Measurements from ENCODE around the gene NKIRAS1.
"Not testable (repeated sequence)": the region's sequence is repeated elsewhere in the genome, so short reads cannot be mapped to it uniquely, and the experiment has no call there.

The NKIRAS1 gene

DNA sequence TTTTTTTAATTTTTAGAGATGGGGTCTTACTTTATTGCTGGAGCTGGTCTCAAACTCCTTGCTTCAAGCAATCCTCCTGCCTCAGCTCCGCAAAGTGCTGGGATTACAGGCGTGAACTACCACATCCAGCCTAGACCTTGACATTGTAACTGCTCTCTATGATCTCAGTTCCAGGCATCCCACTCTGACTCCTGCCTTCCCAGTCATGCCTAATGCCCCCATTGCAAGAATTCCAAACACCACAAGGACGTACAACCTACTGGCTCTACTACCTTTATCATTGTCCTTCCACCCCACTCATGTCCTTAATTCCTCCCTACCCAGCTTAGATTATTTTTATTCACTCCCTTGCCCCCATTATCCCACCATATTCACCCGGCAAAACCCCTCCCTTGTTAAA, 21.6 kb downstream of the NKIRAS1 start:
- no peak for DNase-seq

GRCh38 chr3:23894254-23895061, 22.3 kb downstream of the NKIRAS1 start:
- DNase-seq: no peak

DNA sequence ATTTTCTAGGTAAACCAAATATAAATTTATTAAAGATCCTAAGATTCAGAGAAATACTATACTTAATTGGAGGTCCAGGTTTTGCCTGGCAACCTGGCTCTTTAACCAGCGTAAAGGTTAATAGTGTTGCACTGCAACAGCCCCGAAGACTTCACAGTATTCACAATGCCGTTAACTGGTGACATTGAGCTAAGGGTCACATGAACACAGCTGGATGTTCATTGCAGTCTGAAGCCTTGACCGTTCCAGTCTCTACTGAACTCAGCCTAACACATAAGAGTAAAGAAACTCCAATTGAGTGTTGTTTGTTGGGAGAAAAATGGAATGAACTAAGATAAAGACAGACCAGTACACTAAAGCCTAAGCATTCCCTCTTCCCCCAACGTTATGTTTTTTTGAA, 26.8 kb downstream of the NKIRAS1 start:
- DNase-seq: no peak

- no peak for DNase-seq
Measured at GRCh38 chr3:23889386-23889785, 27.4 kb downstream of the NKIRAS1 start.

DNA sequence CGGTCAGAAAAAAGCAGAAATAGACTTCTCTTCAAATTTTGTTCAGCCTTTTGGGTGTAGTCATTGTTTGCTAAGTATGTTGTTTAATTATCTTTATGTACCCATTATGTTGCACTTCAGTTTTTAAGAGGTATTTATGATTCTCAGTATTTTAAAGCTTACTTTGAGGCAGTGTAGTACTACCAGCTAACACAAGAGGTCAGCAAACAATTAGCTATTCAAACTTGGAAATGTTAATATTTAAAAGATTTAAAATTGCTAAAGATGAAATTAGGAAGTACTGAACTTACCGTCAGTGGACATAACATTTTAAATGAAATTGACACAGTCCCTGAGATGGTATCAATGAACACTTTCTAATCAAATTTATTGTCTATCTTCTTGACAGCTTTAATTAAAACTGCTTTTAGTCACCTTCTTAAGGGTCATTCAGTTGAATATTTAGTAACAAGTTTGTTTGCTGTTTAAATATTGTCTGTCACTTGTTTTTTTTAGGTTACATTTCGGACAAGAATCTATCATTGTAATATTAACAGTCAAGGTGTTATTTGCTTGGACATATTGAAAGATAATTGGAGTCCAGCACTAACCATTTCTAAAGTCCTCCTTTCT, 28.1 kb downstream of the NKIRAS1 start:
- no peak for DNase-seq

DNA sequence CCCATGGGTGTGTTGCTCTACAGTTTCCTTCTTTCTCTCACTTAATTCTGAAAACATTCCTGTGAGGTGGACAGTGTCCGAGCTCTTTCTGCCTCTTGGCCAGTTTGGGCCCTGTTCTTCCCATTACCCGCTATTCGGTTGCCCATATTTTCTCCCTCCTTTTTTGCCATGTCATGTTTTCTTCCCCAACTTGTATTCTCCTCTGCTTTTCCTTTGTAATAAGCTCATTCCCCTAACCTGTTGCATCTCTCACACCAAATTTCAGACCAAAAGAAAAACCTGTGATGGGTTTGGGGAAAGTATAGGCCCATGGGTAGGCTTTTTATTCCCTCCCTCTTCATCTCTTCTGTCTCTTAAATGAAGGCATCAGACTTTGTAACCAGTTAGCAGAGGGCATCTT, 30.5 kb downstream of the NKIRAS1 start:
- no peak for DNase-seq

DNA sequence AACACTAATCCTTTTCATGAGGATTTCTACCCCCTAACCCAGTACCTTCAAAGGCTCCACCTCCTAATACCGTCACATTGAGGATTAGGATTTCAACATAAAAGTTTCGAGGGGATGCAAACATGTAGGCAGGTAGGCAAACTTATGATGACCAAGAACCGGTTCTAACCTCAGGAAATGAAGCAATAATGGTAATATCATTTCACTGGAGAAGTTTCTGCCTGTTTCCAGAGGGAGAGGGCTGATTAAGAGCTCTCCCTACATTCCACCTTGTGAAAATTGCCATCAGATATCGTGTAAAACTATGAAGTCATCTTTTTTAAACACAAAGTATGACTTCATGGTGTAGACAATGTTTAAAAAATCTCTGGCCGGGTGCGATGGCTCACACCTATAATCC, 31.6 kb downstream of the NKIRAS1 start:
- DNase-seq: no peak

- no peak for DNase-seq
Measured at GRCh38 chr3:23884481-23884880, 32.3 kb downstream of the NKIRAS1 start.

GRCh38 chr3:23882487-23882918, 34.3 kb downstream of the NKIRAS1 start:
- DNase-seq: no peak

DNA sequence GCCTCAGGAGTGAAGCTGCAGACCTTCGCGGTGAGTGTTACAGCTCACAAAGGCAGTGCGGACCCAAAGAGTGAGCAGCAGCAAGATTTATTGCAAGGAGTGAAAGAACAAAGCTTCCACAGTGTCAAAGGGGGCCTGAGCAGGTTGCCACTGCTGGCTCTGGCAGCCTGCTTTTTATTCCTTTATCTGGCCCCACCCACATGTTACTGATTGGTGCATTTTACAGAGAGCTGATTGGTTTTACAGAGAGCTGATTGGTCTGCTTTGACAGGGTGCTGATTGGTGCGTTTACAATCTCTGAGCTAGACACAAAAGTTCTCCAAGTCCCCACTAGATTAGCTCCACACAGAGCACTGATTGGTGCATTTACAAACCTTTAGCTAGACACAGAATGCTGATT, 34.8 kb downstream of the NKIRAS1 start:
- DNase-seq: not testable (repeated sequence)

DNA sequence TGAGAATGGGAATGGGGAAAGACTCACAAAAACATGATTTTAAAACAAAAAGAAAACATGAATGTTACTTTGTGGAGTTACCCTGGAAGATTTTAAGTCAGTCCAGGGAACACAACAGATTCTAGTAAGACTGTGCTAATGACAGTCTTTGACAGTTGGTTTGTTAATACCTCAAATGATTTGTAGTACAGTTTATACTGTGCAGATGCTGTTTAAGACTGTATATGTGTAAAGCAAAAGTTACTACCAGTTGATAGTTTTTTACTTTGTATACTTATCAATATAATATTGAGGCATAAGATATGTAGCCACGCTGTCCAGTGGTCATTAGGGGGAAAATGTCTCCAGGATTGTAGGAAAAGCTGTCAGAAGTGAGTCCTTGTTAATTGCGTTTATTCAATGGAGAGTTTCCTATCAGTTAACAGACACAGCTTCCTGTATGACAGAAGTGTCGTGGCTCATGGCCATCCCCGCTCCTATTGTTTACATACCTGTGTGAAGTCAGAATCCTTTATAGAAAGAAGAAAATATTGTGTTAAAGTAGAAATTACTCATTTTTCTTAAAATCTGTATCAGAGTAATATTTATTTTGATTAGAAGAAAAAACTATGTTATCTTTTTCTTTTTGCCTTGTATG, 36.0 kb downstream of the NKIRAS1 start:
- DNase-seq: no peak

- DNase-seq: no peak
Measured at GRCh38 chr3:23879485-23879884, 37.3 kb downstream of the NKIRAS1 start.

DNA sequence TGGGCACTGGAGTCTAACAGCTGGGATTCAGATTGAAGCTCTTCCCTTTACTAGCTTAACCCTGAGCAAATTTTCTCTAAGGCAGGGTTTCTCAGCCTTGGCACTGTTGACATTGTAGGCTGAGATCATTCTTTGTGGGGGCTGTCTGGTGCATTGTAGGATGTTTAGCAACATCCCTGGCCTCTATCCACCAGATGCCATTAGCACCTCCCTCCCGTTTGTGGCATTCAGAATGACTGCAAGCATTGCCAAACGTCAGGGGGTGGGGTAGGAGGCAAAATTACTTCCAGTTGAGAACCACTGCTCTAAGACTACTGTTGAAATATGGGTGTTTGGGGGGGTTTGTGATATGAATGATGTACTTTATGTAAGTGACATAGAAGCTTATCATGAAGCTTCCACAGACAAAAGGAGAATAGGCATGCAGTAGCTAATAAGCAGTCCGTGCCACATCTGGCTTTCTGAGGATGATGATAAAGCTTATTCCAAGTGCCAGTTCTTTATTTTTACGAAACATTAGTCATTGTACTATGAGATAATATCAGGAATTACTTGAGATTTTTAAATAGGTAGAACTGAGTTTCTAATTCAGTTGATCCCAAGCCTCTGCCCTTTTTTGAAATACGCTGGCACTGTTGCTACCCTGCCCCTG, 39.3 kb downstream of the NKIRAS1 start:
- DNase-seq: no peak

DNA sequence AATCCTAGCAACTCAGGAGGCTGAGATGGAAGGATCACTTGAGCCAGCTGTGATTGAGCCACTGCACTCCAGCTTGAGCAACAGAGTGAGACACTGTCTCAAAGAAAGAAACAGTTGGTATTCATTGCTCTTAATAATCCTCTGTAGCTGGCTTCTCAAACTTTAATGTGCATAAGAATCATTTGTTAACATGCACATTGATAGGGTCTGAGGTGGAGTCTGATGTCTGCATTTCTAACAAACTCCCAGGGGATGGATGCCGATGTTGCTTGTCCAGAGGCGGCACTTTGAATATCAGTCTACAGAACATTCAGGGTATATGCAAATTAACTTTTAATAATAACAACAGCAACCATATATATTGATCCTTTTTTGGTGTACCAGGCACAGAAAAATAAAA, 39.9 kb downstream of the NKIRAS1 start:
- no peak for DNase-seq

DNA sequence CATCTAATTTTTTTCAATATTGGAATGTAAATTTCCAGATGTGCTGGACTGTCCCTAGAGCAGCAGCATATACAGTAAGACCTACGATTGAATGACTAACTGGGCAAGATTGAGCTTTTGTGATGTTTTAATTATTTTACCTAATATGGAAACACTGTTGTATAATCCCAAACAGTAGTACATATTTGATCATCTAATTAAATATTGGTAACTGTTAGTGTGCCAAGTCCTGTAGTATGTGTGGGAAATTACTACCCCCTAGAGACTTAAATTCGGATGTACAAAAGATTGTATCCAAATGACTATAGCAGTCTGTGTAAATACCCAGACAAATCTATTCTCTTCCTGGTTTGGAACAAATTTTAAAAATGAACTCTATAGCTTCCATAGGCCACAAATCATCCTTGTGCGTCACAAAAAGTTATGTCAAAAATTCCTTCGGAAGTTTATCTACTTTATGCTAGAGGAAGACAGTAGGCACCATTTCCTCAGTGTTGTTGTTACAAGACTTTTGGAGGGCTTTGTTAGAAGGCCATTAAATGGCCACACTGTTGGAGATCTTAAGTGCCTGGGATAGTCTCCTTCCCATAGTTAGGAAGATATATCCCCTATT, 41.6 kb downstream of the NKIRAS1 start:
- DNase-seq: no peak

DNA sequence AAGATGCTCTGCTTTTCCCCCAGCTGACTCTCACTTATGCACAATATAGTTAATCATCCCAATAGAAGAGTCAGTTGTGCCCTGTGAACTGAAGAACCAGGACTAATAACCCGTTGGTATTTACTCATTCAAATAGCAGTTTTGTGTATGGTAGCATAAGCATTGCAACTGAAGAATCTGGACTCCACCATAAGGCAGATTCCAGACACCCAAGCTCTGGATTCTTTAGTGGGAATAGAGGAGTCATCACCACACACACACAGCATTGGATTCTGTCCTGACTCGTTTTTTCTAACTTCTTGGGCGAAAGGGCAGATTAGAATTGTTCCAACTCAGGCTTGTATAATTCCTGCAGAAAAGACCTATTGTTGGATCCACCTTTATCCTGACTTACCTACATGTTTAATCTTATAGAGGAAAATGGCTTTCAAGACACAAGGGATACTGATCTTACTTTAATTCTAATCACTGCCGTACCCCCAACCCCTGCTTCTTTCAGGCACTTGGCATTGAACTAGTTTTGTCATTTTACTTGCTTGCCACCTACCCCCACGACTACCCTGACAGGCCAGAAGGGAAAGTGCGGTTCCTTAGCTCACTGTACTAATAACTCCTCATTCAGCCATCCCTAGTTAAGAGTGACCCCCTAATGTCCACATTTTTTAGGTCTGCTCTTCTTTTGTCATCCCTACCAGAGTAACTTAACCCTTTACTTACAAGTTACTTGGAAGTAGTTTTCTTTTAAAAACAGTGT, 42.3 kb downstream of the NKIRAS1 start:
- DNase-seq: no peak

DNA sequence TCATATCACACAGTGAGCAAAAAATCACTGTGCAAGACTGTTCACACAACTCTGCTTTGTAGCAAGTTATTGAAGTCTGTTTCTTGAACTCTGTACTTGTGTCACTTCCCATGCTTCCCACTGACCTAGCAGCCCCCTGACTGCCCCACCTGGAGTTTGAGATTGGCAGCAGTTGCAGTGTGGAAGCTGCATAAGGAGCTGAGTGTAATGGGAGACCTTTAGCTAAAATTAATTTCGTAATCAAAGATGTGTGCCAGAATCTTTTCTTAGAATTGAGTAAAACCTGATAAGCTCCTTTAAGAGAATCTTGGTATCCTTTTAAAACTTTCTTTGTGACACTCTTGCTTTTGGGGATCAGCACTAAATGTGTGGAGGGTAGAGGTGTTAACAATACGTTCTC, 42.8 kb downstream of the NKIRAS1 start:
- no peak for DNase-seq

DNA sequence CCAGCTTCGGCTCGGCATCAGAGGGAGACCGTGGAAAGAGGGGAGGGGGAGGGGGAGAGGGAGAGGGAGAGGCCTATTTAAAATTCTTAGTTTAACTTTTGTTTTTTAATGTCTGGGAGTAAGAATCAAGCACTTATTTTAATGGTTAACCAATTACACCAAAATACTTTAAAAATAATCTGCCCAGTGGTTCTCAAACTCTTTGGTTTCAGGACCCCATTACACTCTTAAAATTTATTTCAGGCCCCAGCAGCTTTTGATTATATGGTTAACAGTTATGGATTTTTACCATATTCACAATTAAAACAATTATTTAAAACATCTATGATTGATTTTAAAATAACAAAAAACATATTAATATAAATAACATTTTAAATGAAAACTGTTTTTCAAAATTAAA, 44.5 kb downstream of the NKIRAS1 start:
- no peak for DNase-seq

- DNase-seq: not testable (repeated sequence)
Measured at GRCh38 chr3:23871361-23871760, 45.4 kb downstream of the NKIRAS1 start.

DNA sequence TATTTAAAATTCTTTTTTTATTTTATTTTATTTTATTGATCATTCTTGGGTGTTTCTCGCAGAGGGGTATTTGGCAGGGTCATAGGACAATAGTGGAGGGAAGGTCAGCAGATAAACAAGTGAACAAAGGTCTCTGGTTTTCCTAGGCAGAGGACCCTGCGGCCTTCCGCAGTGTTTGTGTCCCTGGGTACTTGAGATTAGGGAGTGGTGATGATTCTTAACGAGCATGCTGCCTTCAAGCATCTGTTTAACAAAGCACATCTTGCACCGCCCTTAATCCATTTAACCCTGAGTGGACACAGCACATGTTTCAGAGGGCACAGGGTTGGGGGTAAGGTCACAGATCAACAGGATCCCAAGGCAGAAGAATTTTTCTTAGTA, 46.1 kb downstream of the NKIRAS1 start:
- DNase-seq: not testable (repeated sequence)

- no peak for DNase-seq
Measured at GRCh38 chr3:23869977-23870662, 46.7 kb downstream of the NKIRAS1 start.

GRCh38 chr3:23867838-23868237, 49.0 kb downstream of the NKIRAS1 start:
- no peak for DNase-seq

All from stimulated activated CD4-positive, alpha-beta T cell treated with anti-CD3 and anti-CD28 coated beads, Interleukin-15, amount 100 ng/mL, for 24 hours (primary cell).